Dendritic cell treated with granulocyte-macrophage colony-stimulating factor and Interleukin-4, amounts not matched to agents 40 ng/mL and 50 ng/mL, for 4 days (primary cell): ENCODE data around the gene RAD51B.

Experiments
- H3K27ac Mint-ChIP-seq: one replicate; pipeline ENCODE4 v1.8.0; 2022; ENCODE audit warnings: mild to moderate bottlenecking, mixed read lengths
- H3K27me3 Mint-ChIP-seq: one replicate; pipeline ENCODE4 v1.8.0; 2022; ENCODE audit warnings: mild to moderate bottlenecking, mixed read lengths
- H3K36me3 Mint-ChIP-seq: one replicate; pipeline ENCODE4 v1.8.0; 2022; ENCODE audit warnings: low read depth, mixed read lengths
- H3K4me1 Mint-ChIP-seq: one replicate; pipeline ENCODE4 v1.8.0; 2022; ENCODE audit warnings: low read depth, mixed read lengths
- H3K4me3 Mint-ChIP-seq: one replicate; pipeline ENCODE4 v1.8.0; 2022; ENCODE audit warnings: mild to moderate bottlenecking, moderate library complexity, mixed read lengths
- H3K9me3 Mint-ChIP-seq: one replicate; pipeline ENCODE4 v1.8.0; 2022; ENCODE audit warnings: mixed read lengths
- intact Hi-C: fragments of 100-400 bp; cut with micrococcal nuclease; formaldehyde crosslinking; loops from one replicate; pipeline ENCODE4 v1.15.0; 2022

RAD51B gene

GRCh38 chr14:68141281-68142088 is 321.9 kb downstream of the RAD51B start:
- intact Hi-C loops = no loop called here
- Mint-ChIP-seq H3K36me3 (no peaks in the 10 kb centered on the region), H3K27ac (no peak overlapping the region), H3K27me3 (no peaks in the 10 kb centered on the region), H3K4me1 (peaks cover 7% of the 10 kb centered on the region), H3K9me3 (no peaks in the 10 kb centered on the region), H3K4me3 (no peak overlapping the region)

DNA sequence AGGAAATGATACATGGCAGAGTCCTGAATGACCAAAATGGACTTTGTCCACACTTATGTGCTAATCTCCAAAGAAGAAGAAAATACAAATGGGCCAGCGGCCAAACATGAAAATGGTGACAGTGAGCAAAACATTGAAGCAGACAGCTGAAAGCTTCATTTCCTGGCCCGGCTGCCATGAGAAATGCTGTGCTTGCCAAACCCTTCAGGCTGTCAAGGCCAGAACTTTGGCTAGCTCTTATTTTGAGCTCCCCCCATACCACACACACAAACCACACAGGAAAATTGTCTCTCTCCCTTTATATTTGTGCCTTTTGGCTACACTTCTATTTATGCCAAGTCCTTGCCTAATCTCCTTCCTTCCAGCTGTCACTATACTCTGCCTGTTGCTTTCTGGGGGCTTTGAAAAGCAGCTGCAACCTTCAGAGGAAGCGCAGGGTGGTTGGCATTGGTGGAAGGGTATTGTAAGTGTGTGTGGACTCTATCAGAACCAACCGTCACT is 323.8 kb downstream of the RAD51B start:
- no peak overlapping the region for H3K4me3 Mint-ChIP-seq
- peaks cover 8% of the 10 kb centered on the region for H3K9me3 Mint-ChIP-seq
- H3K4me1 Mint-ChIP-seq = peaks cover 7% of the 10 kb centered on the region
- H3K27me3 Mint-ChIP-seq = no peaks in the 10 kb centered on the region
- intact Hi-C loops = no loop called here
- H3K27ac Mint-ChIP-seq = no peak overlapping the region
- no peaks in the 10 kb centered on the region for H3K36me3 Mint-ChIP-seq

DNA sequence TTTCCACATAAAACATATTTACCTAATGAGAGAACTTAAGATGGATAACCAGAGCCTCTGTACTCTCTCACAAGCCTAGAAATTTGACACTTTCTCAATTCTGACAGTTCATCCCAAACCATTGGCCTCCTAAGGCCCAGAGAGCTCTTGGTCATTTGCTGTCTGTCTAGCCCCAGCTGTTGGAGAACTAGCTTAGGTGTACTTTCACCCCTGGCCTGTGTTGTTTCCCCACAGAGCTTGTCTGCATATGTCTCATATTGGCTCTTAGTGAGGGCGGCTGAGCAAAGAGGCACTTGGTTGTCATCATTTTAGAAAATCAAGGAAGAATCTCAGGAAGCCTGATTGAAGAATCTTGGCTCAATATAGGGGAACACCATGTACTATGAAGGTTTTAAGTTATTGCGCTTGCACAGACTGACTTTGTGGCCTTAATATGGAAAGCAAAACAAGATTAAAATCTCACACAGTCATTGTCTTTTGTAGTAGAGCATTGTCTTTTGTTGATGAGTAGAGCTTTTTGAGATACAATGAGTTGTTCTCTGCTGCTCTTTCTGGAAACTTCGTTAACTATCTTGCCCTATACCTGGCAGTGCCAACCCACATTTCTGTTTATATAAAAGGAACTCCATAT is 324.6 kb downstream of the RAD51B start:
- H3K27ac Mint-ChIP-seq = no peak overlapping the region
- peaks cover 14% of the 10 kb centered on the region for H3K9me3 Mint-ChIP-seq
- peaks cover 7% of the 10 kb centered on the region for H3K4me1 Mint-ChIP-seq
- intact Hi-C loops = no loop called here
- no peak overlapping the region for H3K4me3 Mint-ChIP-seq
- no peaks in the 10 kb centered on the region for H3K36me3 Mint-ChIP-seq
- H3K27me3 Mint-ChIP-seq = no peaks in the 10 kb centered on the region

DNA sequence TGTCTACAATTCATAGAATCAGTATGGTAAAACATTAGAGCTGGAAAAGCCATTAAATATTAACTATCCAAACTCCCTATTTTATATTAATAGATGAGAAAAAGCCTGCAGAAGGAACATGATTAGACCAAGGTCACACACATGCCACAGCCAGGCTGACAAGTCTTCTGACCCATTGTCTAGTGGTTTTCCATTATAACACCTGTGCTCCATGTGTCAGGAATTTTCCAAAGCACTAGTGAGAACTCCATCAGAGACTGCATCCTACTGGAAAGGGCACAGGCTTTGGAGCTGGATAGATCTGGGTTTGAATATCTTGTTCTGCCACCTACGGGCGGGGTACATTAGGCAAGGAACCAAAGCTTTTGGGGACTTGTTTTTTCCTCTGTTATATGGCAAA is 325.5 kb downstream of the RAD51B start:
- Mint-ChIP-seq H3K27me3 (no peaks in the 10 kb centered on the region), H3K27ac (no peak overlapping the region), H3K36me3 (no peaks in the 10 kb centered on the region), H3K9me3 (peaks cover 14% of the 10 kb centered on the region), H3K4me3 (no peak overlapping the region), H3K4me1 (peaks cover 7% of the 10 kb centered on the region)
- intact Hi-C loops = no loop called here

DNA sequence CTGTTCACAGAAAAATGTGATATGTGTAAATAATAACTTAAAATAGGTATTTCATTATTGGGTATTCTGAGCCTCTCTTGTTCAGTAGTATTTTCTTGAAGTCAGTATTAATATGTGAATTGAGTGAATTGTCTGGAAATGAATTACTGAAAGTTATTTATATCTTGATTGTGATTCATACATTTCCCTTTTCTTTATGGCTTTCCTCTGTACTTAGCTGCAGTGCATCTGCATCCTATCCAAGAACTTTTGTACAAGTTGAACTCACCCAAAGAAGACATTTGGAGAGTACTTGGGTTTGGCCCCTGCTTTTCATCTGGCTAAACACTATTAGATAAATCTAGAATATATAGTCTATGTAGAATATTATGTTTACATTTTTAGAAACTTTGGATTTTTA is 326.0 kb downstream of the RAD51B start:
- intact Hi-C loops = no loop called here
- Mint-ChIP-seq H3K27ac (no peak overlapping the region), H3K4me1 (peaks cover 7% of the 10 kb centered on the region), H3K36me3 (no peaks in the 10 kb centered on the region), H3K9me3 (peaks cover 14% of the 10 kb centered on the region), H3K4me3 (no peak overlapping the region), H3K27me3 (no peaks in the 10 kb centered on the region)

DNA sequence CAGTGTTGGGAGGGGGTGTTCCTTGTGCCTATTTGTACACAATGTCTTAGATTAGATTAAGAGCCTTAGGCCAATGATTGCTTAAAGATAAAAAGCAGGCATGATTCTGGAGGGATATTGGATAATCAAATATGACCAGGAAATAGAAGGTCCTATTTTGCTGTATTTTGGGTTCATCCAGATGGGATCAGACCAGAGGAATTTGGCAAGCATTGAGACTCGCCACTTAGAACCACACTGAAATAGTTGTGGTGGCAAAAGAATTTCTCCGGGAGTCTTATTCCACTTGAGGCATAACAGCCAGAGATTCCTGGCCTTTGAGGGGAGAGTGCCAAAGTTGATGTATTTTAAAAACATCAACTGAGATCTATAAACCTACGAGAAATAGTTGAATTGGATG is 327.2 kb downstream of the RAD51B start:
- Mint-ChIP-seq H3K27ac (no peak overlapping the region), H3K36me3 (no peaks in the 10 kb centered on the region), H3K4me1 (peaks cover 7% of the 10 kb centered on the region), H3K4me3 (no peak overlapping the region), H3K9me3 (peaks cover 24% of the 10 kb centered on the region), H3K27me3 (no peaks in the 10 kb centered on the region)
- intact Hi-C loops = no loop called here

- Mint-ChIP-seq H3K9me3 (peaks cover 26% of the 10 kb centered on the region), H3K36me3 (no peaks in the 10 kb centered on the region), H3K4me1 (peaks cover 7% of the 10 kb centered on the region), H3K27ac (no peak overlapping the region), H3K27me3 (no peaks in the 10 kb centered on the region), H3K4me3 (no peak overlapping the region)
- intact Hi-C loops = no loop called here
Observed at GRCh38 chr14:68147303-68147702, 327.7 kb downstream of the RAD51B start.

- H3K27me3 Mint-ChIP-seq = no peaks in the 10 kb centered on the region
- no peak overlapping the region for H3K27ac Mint-ChIP-seq
- intact Hi-C loops = no loop called here
- H3K4me3 Mint-ChIP-seq = no peak overlapping the region
- peaks cover 6% of the 10 kb centered on the region for H3K4me1 Mint-ChIP-seq
- H3K36me3 Mint-ChIP-seq = no peaks in the 10 kb centered on the region
- peaks cover 33% of the 10 kb centered on the region for H3K9me3 Mint-ChIP-seq
Observed at GRCh38 chr14:68148276-68148675, 328.7 kb downstream of the RAD51B start.

GRCh38 chr14:68148763-68149162 is 329.2 kb downstream of the RAD51B start:
- no peak overlapping the region for H3K27ac Mint-ChIP-seq
- peaks cover 33% of the 10 kb centered on the region for H3K9me3 Mint-ChIP-seq
- peaks cover under 1% of the 10 kb centered on the region for H3K4me1 Mint-ChIP-seq
- no peaks in the 10 kb centered on the region for H3K36me3 Mint-ChIP-seq
- no peaks in the 10 kb centered on the region for H3K27me3 Mint-ChIP-seq
- intact Hi-C loops = no loop called here
- no peak overlapping the region for H3K4me3 Mint-ChIP-seq

DNA sequence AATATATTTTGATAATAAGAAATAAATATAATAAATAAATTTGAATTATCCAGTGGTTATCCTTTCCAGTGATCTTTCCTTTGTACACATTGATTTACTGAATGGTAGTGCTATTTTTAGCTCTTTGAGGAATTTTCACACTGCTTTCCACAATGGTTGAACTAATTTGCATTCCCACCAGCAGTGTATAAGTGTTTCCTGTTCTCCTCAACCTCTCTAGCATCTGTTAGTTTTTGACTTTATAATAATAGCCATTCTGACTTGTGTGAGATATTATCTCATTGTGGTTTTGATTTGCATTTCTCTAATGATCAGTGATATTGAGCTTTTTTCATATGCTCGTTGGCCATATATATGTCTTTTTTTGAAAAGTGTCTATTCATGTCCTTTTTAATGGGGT is 333.7 kb downstream of the RAD51B start:
- intact Hi-C loops = no loop called here

GRCh38 chr14:68154275-68154674 is 334.7 kb downstream of the RAD51B start:
- no peak overlapping the region for H3K4me3 Mint-ChIP-seq
- H3K36me3 Mint-ChIP-seq = no peaks in the 10 kb centered on the region
- H3K9me3 Mint-ChIP-seq = peaks cover 29% of the 10 kb centered on the region
- no peak overlapping the region for H3K27ac Mint-ChIP-seq
- no peaks in the 10 kb centered on the region for H3K27me3 Mint-ChIP-seq
- intact Hi-C loops = no loop called here
- no peaks in the 10 kb centered on the region for H3K4me1 Mint-ChIP-seq

More for the DNA sequence above, 333.7 kb downstream of the RAD51B start:
- no peak overlapping the region for H3K4me3 Mint-ChIP-seq
- H3K9me3 Mint-ChIP-seq = peaks cover 36% of the 10 kb centered on the region
- no peak overlapping the region for H3K27ac Mint-ChIP-seq
- no peaks in the 10 kb centered on the region for H3K36me3 Mint-ChIP-seq
- no peaks in the 10 kb centered on the region for H3K27me3 Mint-ChIP-seq
- no peaks in the 10 kb centered on the region for H3K4me1 Mint-ChIP-seq

- Mint-ChIP-seq H3K9me3 (peaks cover 10% of the 10 kb centered on the region), H3K4me1 (no peaks in the 10 kb centered on the region), H3K27ac (no peak overlapping the region), H3K4me3 (no peak overlapping the region), H3K27me3 (no peaks in the 10 kb centered on the region), H3K36me3 (no peaks in the 10 kb centered on the region)
- intact Hi-C loops = no loop called here
Observed at GRCh38 chr14:68157971-68158371, 338.4 kb downstream of the RAD51B start.

- no peak overlapping the region for H3K4me3 Mint-ChIP-seq
- no peaks in the 10 kb centered on the region for H3K36me3 Mint-ChIP-seq
Observed at GRCh38 chr14:68158640-68159039, 339.1 kb downstream of the RAD51B start.

GRCh38 chr14:68159701-68160633 is 340.4 kb downstream of the RAD51B start:
- Mint-ChIP-seq H3K9me3 (peaks cover under 1% of the 10 kb centered on the region), H3K4me1 (no peaks in the 10 kb centered on the region), H3K4me3 (no peak overlapping the region), H3K27ac (no peak overlapping the region), H3K36me3 (no peaks in the 10 kb centered on the region), H3K27me3 (no peaks in the 10 kb centered on the region)
- intact Hi-C loops = no loop called here

More at GRCh38 chr14:68158640-68159039, 339.1 kb downstream of the RAD51B start:
- intact Hi-C loops = no loop called here
- H3K27ac Mint-ChIP-seq = no peak overlapping the region
- no peaks in the 10 kb centered on the region for H3K4me1 Mint-ChIP-seq
- no peaks in the 10 kb centered on the region for H3K27me3 Mint-ChIP-seq
- peaks cover 10% of the 10 kb centered on the region for H3K9me3 Mint-ChIP-seq
